SKM-1 (cell line): ENCODE data around the gene SMAD3.
A peak's percentile ranks its signal among the peaks of the same experiment; 100 is the strongest.
"Not testable (repeated sequence)": the region's sequence is repeated elsewhere in the genome, so short reads cannot be mapped to it uniquely, and the experiment has no call there.

Source experiments
- DNase-seq: peaks from one replicate; lab custom pipeline; 2025; ENCODE audit not compliant: unreplicated experiment; lab: John Stamatoyannopoulos, UW

The SMAD3 gene

DNA sequence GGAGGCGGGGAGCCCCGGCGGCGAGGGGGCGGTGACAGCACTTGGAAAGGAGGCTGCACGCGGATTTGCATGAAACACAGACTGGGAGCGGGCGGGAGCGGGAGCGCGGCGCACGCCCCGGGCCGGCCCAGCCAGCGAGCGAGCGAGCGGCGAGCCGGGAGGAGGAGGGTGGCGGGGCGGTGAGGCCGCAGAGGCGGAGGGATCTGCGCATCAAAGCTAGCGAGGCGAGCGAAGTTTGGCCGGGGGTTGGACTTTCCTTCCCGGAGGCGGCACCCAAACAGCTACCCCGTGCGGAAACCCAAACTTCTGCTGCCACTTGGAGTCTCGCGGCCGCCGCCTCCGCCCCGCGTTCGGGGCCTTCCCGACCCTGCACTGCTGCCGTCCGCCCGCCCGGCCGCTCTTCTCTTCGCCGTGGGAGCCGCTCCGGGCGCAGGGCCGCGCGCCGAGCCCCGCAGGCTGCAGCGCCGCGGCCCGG, at the start of gene SMAD3:
SMAD3 (plus strand) TSS at position 72 of the 475 bp plus-strand sequence. CDS start 553 bp downstream, outside the sequence.
- peak; percentile 65 for DNase-seq

DNA sequence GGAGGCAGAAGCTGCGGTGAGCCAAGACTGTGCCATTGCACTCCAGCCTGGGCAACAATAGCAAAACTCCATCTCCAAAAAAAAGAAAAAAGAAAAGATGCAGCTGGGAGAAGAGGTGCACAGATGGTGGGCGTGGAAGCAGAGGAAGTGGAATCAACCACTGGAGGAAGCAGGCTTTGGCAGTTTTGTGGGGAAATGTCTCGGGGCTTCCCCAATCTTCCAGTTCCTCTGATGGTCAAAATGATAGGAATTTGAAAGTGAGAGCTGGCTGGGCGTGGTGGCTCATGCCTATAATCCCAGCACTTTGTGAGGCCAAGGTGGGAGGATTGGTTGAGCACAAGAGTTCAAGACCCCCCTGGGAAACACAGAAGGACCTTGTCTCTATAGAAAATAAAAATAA, 48.1 kb upstream of the SMAD3 start:
- DNase-seq: no peak

DNA sequence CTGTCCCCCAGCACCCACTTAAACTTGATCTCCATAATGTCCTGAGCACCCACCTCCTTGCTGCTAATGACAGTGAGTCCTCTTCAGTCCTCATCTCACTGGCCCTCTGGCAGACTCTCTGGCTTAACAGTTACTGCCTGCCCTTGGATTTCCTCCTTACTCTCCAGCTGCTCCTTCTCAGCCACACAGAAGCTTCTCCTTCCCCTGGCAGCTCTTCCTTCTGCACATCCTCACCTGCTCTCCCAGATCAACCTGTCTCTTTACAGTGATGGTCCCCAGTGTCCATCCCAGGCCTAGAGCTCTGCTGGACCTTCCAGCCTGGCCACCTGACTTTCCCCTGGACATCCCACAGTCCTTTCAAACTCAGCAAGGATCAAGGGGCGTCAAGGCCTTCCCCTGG, 47.4 kb upstream of the SMAD3 start:
- no peak for DNase-seq

- no peak for DNase-seq
Observed at GRCh38 chr15:67018441-67018840, 47.0 kb upstream of the SMAD3 start.

- no peak for DNase-seq
Observed at GRCh38 chr15:67019069-67019468, 46.3 kb upstream of the SMAD3 start.

DNA sequence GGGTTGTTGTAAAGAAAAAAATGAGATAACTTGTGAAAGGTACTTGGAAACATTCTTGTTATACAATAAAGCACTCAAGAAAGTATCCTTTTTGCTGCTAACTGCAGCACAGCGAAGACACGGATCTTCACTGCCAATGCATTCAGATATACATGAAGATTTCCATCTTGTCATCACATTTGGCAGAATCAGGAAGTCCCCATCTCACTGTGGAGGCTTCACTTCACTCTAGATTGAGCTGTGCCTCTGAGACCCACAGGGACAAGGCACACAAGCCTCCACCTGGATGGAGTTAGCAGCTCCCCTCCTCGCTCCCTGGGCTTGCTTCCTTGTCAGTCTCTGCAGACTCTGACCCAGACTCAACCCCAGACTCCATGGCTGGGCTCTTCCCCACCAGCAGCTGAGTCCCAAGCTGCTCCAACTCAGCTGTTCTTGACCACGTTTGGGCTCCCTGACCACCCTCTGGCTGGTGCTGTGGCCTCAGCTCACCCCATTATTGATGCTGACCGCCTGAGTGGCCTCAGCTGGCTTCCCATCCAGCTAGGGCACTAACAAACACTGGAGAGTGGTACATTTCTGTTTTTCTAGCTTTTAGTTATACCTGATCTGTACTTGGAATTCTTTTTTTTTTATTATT, 45.4 kb upstream of the SMAD3 start:
- no peak for DNase-seq

DNA sequence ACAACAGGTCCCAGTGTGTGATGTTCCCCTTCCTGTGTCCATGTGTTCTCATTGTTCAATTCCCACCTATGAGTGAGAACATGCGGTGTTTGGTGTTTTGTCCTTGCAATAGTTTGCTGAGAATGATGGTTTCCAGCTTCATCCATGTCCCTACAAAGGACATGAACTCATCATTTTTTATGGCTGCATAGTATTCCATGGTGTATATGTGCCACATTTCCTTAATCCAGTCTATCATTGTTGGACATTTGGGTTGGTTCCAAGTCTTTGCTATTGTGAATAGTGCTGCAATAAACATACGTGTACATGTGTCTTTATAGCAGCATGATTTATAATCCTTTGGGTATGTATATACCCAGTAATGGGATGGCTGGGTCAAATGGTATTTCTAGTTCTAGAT, 44.7 kb upstream of the SMAD3 start:
- not testable (repeated sequence) for DNase-seq

GRCh38 chr15:67021455-67021854, 43.9 kb upstream of the SMAD3 start:
- DNase-seq: no peak

GRCh38 chr15:67022587-67023105, 42.8 kb upstream of the SMAD3 start:
- DNase-seq: no peak

GRCh38 chr15:67023517-67024313, 41.7 kb upstream of the SMAD3 start:
- DNase-seq: no peak

- DNase-seq: peak; percentile 96
Observed at GRCh38 chr15:67024314-67024997, 40.9 kb upstream of the SMAD3 start.

DNA sequence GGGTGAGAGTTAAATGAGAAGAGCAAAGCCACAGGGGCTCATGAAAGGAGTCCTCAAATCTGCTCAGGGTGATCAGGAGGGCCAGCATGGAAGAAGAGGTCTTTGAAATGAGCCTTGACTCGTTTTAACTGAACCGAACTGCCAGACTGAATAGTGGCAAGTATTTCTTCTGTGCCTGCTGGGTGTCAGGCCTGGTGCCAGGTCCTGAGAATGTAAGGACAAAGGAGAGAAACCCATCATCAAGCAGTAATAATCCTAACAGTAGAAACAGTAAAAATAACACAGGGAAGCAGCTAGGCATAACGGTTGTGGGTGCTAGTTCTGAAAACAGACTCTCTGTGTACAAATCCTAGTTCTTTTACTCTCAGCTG, 40.4 kb upstream of the SMAD3 start:
- DNase-seq: no peak

DNA sequence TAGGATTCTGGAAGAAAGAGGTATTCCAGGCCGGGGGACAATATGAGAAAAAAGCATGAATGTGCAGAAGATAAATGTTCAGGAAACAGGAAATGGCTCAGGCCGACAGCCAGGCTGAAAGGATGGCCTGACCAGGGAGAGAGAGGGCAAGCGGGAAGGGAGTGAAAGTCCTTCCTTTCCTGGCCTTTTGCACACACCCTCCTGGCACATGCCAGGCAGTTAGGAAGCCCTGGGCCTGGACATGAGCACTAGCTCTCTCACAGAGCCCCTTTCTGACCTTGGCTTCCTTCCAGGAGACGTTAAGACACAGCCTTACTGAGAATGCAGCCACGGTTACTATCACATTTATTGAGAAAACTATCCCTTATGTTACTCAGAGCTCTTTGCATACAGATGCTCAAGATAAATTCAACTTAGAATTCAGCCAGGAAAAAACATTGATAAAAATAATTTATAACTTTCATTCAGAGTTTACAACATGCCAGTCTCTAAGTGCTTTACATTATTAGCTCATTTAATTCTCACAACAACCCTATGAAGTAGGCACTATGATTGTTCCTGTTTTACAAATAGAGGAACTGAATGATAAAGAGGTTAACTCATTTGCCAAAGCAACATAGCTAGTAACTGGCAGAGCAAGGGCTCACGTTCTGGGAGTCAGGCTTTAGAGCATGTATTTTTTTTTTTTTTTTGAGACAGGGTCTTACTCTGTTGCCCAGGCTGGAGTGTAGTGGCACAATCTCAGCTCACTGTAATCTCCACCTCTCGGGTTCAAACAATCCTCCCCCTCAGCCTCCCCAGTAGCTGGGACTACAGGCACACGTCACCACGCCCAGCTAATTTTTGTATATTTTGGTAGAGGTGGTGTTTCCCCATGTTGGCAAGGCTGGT, 39.4 kb upstream of the SMAD3 start:
- peak; percentile 32 for DNase-seq

- DNase-seq: no peak
Observed at GRCh38 chr15:67026610-67026967, 38.8 kb upstream of the SMAD3 start.

GRCh38 chr15:67028440-67028839, 37.0 kb upstream of the SMAD3 start:
- not testable (repeated sequence) for DNase-seq

GRCh38 chr15:67030036-67030762, 35.2 kb upstream of the SMAD3 start:
- no peak for DNase-seq

- DNase-seq: no peak
Observed at GRCh38 chr15:67031331-67031730, 34.1 kb upstream of the SMAD3 start.

- no peak for DNase-seq
Observed at GRCh38 chr15:67032608-67033007, 32.8 kb upstream of the SMAD3 start.

GRCh38 chr15:67033012-67033411, 32.4 kb upstream of the SMAD3 start:
- DNase-seq: no peak

DNA sequence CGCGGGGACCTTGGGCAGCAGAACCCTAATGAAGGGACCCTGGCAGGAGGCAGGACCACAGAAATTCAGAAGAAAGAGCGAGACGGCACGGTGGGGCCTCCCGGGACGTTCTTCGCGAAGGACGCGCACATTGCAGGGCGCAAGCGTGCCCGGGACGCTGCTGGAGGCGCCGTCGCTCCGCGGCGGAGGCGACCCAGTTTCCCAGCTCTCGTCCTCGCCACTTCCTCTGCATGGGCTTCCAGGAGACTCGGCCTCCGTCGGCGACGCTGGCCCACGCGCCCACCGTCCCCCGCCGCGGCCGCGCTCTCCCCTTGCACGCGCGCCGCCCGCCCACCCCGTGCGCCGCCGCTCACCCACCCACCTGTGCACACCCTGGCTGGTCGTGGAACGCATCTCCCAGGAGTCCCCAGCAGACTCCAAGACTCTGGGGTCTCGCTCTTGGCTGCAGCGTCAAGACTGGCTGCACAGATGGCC, 31.8 kb upstream of the SMAD3 start:
- DNase-seq: no peak
